Measurements from ENCODE around the gene ZFTA.

DNA sequence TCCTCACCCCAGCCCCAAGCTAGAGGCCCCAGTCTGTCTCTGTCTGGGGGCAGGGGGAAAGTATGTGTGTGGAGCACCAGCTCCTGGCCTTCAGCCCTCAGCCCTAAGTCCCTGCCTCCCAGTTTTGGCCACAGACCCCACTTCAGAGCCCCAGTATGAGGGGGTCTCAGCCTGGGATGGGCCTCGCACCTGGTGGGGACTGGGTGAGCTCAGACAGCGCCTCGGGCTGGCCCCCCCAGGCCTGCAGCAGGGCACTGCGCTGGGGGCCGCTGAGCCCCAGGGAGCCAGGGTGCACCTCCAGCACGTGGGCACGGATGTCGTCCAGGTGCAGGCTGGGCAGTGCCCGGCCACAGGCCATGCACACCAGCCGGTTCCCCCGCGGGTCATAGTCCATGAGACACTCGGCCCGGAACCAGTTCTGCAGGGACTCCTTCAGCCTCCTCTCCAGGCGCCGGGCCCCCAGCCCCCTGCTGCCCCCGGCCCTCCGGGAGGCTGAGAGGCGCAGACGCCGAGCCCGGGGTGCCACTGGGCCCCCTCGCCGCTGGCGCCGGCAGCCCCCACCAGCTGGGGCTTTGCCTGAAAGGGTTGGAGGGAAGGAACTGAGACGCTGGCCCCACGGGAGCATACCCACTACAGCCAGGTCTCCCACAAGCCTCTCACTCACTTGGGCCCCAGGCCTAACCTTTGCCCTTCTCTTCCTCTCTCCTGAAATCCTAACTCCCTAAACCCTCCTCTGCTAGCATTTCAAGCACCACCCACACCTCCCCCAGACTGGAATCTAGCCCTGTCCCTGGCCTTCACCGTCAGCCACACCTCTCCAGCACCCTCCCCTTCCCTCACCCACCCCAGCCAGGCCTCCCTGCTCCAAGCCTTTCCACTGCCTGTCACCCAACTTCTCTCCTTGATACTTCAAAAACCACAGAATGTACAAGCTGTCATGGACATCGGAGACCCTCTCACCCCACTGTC lies 3.6 kb downstream of the ZFTA start:
- TF ChIP-seq CTCF (IDR thresholded peaks at IDR 0.05), result no peak
- TF ChIP-seq POLR2A (IDR thresholded peaks at IDR 0.05), result peak; percentile 53

Data from right lobe of liver (tissue), 4 donors.